GM13977 (cell line): ENCODE measurements around the gene LDHAL6B.
"Not testable (repeated sequence)": the region's sequence is repeated elsewhere in the genome, so short reads cannot be mapped to it uniquely, and the experiment has no call there.

Experiments
- DNase-seq: peaks from one replicate; pipeline ENCODE4 v3.0.0; 2012; ENCODE audit warnings: low spot score
- in situ Hi-C: fragments of 300-500 bp; cut with MboI; formaldehyde crosslinking; loops from one replicate; pipeline ENCODE4 v1.12.0; 2022; ENCODE audit warnings: low sequenced_read_pairs, low pct_unique_long_range_greater_than_20kb, mixed read lengths, inconsistent platforms; ENCODE audit not compliant: unreplicated experiment
- TF ChIP-seq, protein P1 (sequence below): IDR thresholded peaks from 2 replicates; pipeline ENCODE4 v1.5.1; 2012; ENCODE audit warnings: mild to moderate bottlenecking, control low read depth; ENCODE audit not compliant: insufficient read depth; ENCODE audit errors: extremely low read depth, missing control alignments

Gene LDHAL6B

DNA sequence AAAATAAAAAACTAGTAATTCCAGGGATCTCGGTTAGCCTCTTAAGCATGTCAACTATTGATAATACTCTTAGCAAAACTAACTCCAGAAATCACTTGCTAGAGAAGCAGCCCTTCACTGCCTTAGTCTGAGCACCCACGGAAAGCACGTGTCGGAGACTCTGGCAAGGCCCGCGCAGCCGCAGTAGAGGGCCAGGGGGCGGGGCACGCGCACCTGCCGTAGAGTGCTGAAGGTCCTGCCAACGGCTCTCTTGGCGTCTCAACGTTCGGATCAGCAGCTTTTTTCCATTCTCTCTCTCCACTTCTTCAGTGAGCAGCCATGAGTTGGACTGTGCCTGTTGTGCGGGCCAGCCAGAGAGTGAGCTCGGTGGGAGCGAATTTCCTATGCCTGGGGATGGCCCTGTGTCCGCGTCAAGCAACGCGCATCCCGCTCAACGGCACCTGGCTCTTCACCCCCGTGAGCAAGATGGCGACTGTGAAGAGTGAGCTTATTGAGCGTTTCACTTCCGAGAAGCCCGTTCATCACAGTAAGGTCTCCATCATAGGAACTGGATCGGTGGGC is at the start of gene LDHAL6B:
LDHAL6B (plus strand) TSS at position 221 of the 561 bp plus-strand sequence; CDS start at position 319, 98 bp downstream.
- TF ChIP-seq, protein P1, sequence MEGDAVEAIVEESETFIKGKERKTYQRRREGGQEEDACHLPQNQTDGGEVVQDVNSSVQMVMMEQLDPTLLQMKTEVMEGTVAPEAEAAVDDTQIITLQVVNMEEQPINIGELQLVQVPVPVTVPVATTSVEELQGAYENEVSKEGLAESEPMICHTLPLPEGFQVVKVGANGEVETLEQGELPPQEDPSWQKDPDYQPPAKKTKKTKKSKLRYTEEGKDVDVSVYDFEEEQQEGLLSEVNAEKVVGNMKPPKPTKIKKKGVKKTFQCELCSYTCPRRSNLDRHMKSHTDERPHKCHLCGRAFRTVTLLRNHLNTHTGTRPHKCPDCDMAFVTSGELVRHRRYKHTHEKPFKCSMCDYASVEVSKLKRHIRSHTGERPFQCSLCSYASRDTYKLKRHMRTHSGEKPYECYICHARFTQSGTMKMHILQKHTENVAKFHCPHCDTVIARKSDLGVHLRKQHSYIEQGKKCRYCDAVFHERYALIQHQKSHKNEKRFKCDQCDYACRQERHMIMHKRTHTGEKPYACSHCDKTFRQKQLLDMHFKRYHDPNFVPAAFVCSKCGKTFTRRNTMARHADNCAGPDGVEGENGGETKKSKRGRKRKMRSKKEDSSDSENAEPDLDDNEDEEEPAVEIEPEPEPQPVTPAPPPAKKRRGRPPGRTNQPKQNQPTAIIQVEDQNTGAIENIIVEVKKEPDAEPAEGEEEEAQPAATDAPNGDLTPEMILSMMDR, result no peak
- in situ Hi-C loops, result no loop called here
- DNase-seq, result no peak

DNA sequence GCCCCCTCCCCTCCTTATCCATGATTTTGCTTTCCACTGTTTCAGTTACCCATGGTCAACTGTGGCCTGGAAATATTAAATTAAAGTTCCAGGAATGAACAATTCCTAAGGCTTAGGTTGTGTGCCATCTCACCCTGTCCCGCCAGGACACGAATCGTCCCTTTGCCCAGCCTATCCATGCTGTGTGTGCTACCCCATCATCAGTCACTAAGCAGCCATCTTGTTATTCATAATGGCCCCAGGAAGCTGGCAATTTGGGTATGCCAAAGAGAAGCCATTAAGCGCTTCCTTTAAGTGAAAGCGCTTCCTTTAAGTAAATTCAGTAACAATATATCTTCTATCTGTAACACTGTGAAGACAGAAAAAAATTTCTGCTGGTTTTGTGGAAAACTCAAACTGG is 49.2 kb upstream of the LDHAL6B start:
- in situ Hi-C loops, result no loop called here
- DNase-seq, result no peak

DNA sequence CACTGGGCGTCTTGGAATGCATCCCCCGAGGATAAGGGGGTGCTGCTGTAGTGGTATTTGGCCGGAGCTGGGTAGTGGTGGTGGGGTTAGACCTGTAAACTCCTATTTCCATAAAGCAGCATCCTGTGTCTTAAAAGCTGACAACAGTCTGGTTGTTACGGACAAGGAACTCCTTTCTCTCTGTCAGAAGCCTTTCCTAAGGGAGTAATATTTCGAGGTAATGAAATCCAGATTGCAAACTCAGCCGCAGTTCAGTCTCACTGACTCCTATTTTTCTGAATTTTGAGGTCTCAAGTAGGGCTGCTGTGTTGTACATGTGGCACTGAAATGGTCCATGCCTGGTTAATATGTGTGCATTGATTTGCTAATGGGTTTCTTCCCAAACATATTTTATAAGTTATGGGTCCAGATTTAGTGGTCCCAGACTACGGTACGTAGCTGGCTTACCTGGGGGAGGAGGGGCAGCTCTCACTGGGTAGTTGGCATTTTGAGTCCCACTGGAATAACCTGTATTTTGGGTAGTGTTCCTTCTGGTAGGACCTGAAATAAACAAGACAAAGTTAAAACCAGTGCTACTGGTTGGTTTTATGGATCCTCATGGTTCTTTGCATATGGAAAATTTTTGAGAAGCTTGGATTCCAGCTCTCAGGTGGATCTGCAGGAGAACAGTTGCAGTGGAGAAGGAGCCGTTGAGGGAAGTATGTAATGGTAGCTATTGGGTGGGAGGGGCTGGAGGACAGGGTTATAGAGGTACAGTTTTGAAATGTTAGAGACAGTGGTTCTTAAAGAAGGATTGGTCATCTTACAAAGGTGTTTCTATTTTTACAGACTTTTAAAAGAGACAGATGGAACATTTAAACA is 48.6 kb upstream of the LDHAL6B start:
- TF ChIP-seq, protein P1, result no peak
- in situ Hi-C loops, result no loop called here
- no peak for DNase-seq

More for the DNA sequence above, 49.2 kb upstream of the LDHAL6B start:
- TF ChIP-seq, protein P1, result no peak

DNA sequence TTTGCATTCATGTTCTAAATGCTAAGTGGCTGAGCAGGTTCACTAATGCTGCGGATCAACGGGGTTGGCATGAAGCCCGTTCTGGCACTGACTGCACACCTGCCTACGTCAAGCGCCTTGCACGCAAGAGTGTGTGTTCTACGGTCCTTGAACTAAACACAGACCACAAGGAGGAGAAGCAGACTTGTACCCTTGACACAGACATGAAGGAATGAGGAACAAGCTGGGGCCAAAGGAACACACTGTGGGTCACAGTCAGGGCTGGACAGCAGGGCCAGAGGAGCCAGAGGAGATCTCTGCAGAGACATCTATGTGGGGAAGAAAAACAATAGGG is 48.0 kb upstream of the LDHAL6B start:
- TF ChIP-seq, protein P1, result no peak
- in situ Hi-C loops, result no loop called here
- DNase-seq, result no peak

DNA sequence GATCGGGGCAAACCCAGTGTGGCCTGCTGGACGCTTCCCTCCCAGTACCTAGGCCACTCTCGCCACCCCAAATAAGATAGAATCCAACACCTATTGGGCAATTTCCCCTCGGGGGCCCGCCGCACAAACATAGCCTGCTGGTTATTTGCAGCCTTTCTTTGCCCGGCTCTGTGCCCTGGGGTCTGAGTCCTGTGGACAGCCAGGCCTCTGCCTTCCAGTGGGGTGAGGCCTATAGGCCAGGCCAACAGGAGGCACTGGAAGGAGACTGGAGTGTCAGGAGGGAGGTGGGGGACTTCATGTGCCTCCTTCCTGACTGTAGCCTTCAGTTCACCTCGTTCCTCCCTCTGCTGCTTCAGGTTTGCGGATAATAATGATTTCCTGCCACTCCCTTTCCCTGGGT is 47.4 kb upstream of the LDHAL6B start:
- TF ChIP-seq, protein P1, result no peak
- in situ Hi-C loops, result no loop called here
- no peak for DNase-seq

DNA sequence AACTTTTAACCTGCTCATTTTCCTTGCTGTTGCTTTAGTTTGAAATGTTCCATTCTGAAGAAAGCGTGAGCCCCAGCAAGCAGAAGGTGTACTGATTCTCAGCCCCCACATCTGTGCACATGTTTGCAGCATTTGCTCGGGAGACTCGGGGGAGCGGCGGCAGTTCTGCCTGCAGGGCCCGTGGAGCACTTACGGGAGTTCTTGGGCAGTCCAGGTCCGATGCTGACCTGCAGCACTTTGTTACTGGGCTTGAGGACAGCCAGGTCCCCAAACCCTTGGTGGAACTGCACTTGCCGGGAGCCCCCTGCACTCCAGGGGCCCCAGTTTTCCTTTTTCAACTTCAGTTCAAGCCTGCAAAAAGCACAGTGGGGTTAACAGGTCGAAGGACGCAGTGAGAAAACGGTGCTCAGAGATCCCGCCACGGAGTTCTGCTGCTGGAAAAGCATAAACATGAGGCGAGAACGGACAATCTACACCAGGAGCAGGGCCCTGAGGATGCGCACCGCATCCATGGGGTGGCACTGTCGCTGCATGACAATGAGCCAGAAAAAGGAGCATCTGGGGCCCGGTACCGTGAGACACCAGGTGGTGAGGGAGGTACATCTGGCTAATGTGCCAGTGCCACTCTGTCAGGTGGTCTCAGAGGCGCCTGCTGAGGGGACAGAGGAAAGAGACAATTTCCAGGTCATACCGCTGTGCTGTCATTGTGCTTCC is 45.6 kb upstream of the LDHAL6B start:
- no peak for DNase-seq
- TF ChIP-seq, protein P1, result peak; percentile 30
- in situ Hi-C loops, result no loop called here

DNA sequence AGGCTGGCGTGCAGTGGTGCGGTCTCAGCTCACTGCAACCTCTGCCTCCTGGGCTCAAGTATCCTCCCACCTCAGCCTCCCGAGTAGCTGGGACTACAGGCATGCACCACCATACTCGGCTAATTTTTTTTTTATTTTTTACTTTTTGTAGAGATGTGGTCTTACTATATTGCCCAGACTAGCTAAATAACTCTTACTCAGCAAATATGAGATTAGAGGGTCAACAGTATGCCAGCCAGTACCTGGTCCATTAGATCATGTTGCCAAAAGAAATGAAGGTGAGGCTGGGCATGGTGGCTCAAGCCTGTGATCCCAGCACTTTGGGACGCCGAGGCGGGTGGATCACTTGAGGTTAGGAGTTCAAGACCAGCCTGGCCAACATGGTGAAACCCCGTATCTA is 44.6 kb upstream of the LDHAL6B start:
- in situ Hi-C loops, DNase-seq: not testable (repeated sequence)
